ENCODE measurements around the gene SLX4IP. TPM values are rescaled to one million over a fixed set of nuclear protein-coding genes. Genes with fewer than 3 reads are reported as not detected.

SLX4IP gene
- total and polyA plus RNA-seq, 2 donors (not counting 3 experiments of a cell fraction or from before 2014, with no cell fraction given) = 1.9 to 4.5 TPM

GRCh38 chr20:10387686-10388085 is 47.4 kb upstream of the SLX4IP start:
- ChIA-PET CTCF (interaction anchor here (1.9 kb wide), 1 partner anchor 16 kb away, joined by 4 read pairs; no protein-coding TSS in a partner anchor), POLR2A (no interaction called here)
- TF ChIP-seq MYC (IDR thresholded peaks at IDR 0.05; ENCODE audit: low read depth, low read length) (no peak), FOS (IDR thresholded peaks at IDR 0.05; ENCODE audit: borderline replicate concordance, insufficient read depth, low read length) (no peak), GATA2 (IDR thresholded peaks at IDR 0.05; ENCODE audit: insufficient read depth, insufficient read length, low read depth, low read length) (no peak), POLR2AphosphoS5 (IDR thresholded peaks at IDR 0.05; ENCODE audit: insufficient read depth, low read depth, low read length) (no peak), POLR2A (IDR thresholded peaks at IDR 0.05; ENCODE audit: low read depth, low read length) (no peak), CTCF (IDR thresholded peaks at IDR 0.05; ENCODE audit: extremely low read depth in 1 of 2, insufficient read depth in 1 of 2, low read depth in 1 of 2, low read length in 2 of 2) (no peak), EZH2 (IDR thresholded peaks at IDR 0.05; ENCODE audit: borderline replicate concordance, low read depth, low read length, severe bottlenecking) (no peak), JUN (IDR thresholded peaks at IDR 0.05; ENCODE audit: borderline replicate concordance, insufficient read depth, insufficient read length, low read depth) (no peak)
- TF ChIP-seq, protein P1, sequence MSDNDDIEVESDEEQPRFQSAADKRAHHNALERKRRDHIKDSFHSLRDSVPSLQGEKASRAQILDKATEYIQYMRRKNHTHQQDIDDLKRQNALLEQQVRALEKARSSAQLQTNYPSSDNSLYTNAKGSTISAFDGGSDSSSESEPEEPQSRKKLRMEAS (IDR thresholded peaks at IDR 0.05; ENCODE audit: insufficient read depth, insufficient read length) = no peak
- Histone ChIP-seq H3K27ac (ENCODE audit: insufficient read depth, low read depth, low read length) (no peak overlapping the region), H3K27me3 (ENCODE audit: control insufficient read depth in 2 of 2, insufficient read depth in 2 of 2, low read length in 2 of 2) (no peaks in the 10 kb centered on the region), H3K9ac (replicated peaks; ENCODE audit: extremely low read depth, insufficient read depth, low read length) (no peak overlapping the region), H3K4me3 (replicated peaks in 1 of 3; ENCODE audit: insufficient read depth in 1 of 3, low read depth in 1 of 3, low read length in 3 of 3) (no peak overlapping the region), H3K4me2 (ENCODE audit: insufficient read depth, low read length) (no peak overlapping the region), H3K4me1 (ENCODE audit: control insufficient read depth, extremely low read depth, insufficient read depth, low read length) (no peaks in the 10 kb centered on the region), H2AFZ (ENCODE audit: low read depth, low read length) (no peak overlapping the region), H4K20me1 (replicated peaks; ENCODE audit: control insufficient read depth, extremely low read depth, insufficient read depth, low read length) (no peaks in the 10 kb centered on the region), H3K9me3 (replicated peaks; ENCODE audit: control insufficient read depth, insufficient read depth, low read length) (no peaks in the 10 kb centered on the region), H3K9me1 (replicated peaks; ENCODE audit: control insufficient read depth, extremely low read depth, insufficient read depth, low read length) (no peaks in the 10 kb centered on the region), H3K79me2 (ENCODE audit: control insufficient read depth, insufficient read depth, low read length) (no peaks in the 10 kb centered on the region), H3K36me3 (ENCODE audit: control insufficient read depth in 2 of 2, extremely low read depth in 1 of 2, insufficient read depth in 2 of 2, low read length in 2 of 2) (no peaks in the 10 kb centered on the region)
- DNase-seq (ENCODE audit: low read depth, low spot score) (no peak), FAIRE-seq (no peak)
- BruUV-seq (replicated peaks) = no TSS peak
- dilution Hi-C loops (cut with MboI; ENCODE audit: extremely low pct_ligation_motif_present, low sequenced_read_pairs) (no loop called here), intact Hi-C loops (cut with micrococcal nuclease) (no loop called here)
